GM12878 (cell line): ENCODE data around the gene DPY30. TPM values are rescaled to one million over a fixed set of nuclear protein-coding genes. Genes with fewer than 3 reads are reported as not detected.
A peak's percentile ranks its signal among the peaks of the same experiment; 100 is the strongest.

ENCODE experiments used
- CEBPB ChIP-seq, 2 experiments: fragments of 150-350 bp in 1 of 2; IDR thresholded peaks; 2 replicates each; pipeline ENCODE4 v1.6.1; 2012 to 2014; ENCODE audit warnings: low read depth in 2 of 2, low read length in 2 of 2, borderline replicate concordance in 1 of 2, inconsistent platforms in 1 of 2
- EED ChIP-seq: sonication (generic); IDR thresholded peaks from 2 replicates; pipeline ENCODE4 v1.6.1; 2016; ENCODE audit warnings: antibody characterized with exemption, low read depth
- HDGF ChIP-seq: fragments of 450-650 bp; IDR thresholded peaks from 2 replicates; pipeline ENCODE4 v1.6.1; 2016; ENCODE audit warnings: antibody characterized with exemption
- IKZF1 ChIP-seq: fragments of 450-650 bp; conservative IDR thresholded peaks from 2 replicates; pipeline ENCODE4 v1.6.1; 2017; ENCODE audit warnings: antibody characterized with exemption, mild to moderate bottlenecking
- NFYB ChIP-seq: IDR thresholded peaks from 2 replicates; pipeline ENCODE4 v1.6.1; 2011; ENCODE audit warnings: low read depth, mild to moderate bottlenecking, low read length, improper control_type of control experiment, moderate library complexity; ENCODE audit not compliant: insufficient read depth
- POLR2A ChIP-seq: IDR thresholded peaks from 2 replicates; pipeline ENCODE4 v1.6.1; 2011; ENCODE audit warnings: low read depth, mild to moderate bottlenecking, low read length
- POLR2AphosphoS2 ChIP-seq: IDR thresholded peaks from 2 replicates; pipeline ENCODE4 v1.6.1; 2011; ENCODE audit warnings: low read depth, mild to moderate bottlenecking, low read length, improper control_type of control experiment, moderate library complexity
- RELA ChIP-seq: fragments of 450-650 bp; IDR thresholded peaks from 2 replicates; pipeline ENCODE4 v1.8.0; 2014; ENCODE audit warnings: borderline replicate concordance; ENCODE audit not compliant: partially characterized antibody
- RUNX3 ChIP-seq: IDR thresholded peaks from 2 replicates; pipeline ENCODE4 v1.6.1; 2012; ENCODE audit warnings: low read length, inconsistent platforms
- SRF ChIP-seq, 2 experiments: IDR thresholded peaks; 2 replicates each; pipeline ENCODE4 v1.6.1; 2011; ENCODE audit warnings: low read depth in 2 of 2, low read length in 2 of 2, mild to moderate bottlenecking in 1 of 2, moderate library complexity in 1 of 2
- ZBED1 ChIP-seq: IDR thresholded peaks from 2 replicates; pipeline ENCODE4 v1.6.1; 2016; ENCODE audit warnings: borderline replicate concordance
- polyA plus RNA-seq, 11 experiments: library from polyadenylated mRNA; depleted of rRNA in 4 of 11; unstranded in 6 of 11; stranded (reverse) in 5 of 11; fragments of >200 nt; fragmentation: Nextera tagmentation in 4 of 11; fragmentation: Illumina TruSeq in 1 of 11; extraction: Ambion mirVana in 4 of 11; extraction: Trizol in 1 of 11; gene quantifications; 1 replicate in 1 of 11; 2 replicates in 10 of 11; pipeline versions ENCODE4 v1.2.1 to v1.2.3, GENCODE V29; 2011 to 2016; ENCODE audit warnings: inconsistent platforms in 2 of 11, missing spikeins in 2 of 11, low read depth in 1 of 11
- total RNA-seq, 4 experiments: library from RNA; depleted of rRNA in 3 of 4; stranded (reverse); fragments of >200 nt in 3 of 4; fragmentation: Illumina TruSeq in 1 of 4; extraction: Trizol in 1 of 4; gene quantifications; 2 replicates each; pipeline versions ENCODE4 v1.2.1 to v1.2.3, GENCODE V29; 2013 to 2021
- TF ChIP-seq, protein P1 (sequence below), 3 experiments: IDR thresholded peaks in 2 of 3; conservative IDR thresholded peaks in 1 of 3; 2 replicates each; pipeline ENCODE4 v1.5.1; 2011; ENCODE audit warnings: low read depth in 3 of 3, low read length in 3 of 3, mild to moderate bottlenecking in 3 of 3, control low read depth in 2 of 3, moderate library complexity in 2 of 3, inconsistent platforms in 1 of 3, mixed read lengths in 1 of 3; ENCODE audit not compliant: control insufficient read depth in 2 of 3, insufficient read depth in 1 of 3; ENCODE audit errors: extremely low read depth in 1 of 3
- TF ChIP-seq, protein P2 (sequence below): IDR thresholded peaks from 2 replicates; pipeline ENCODE4 v1.6.1; 2012; ENCODE audit warnings: mild to moderate bottlenecking, low read depth, low read length
- TF ChIP-seq, protein P3 (sequence below): fragments of 450-650 bp; IDR thresholded peaks from 2 replicates; pipeline ENCODE4 v1.6.1; 2017; ENCODE audit warnings: antibody characterized with exemption, mild to moderate bottlenecking, moderate library complexity
- TF ChIP-seq, protein P4 (sequence below): IDR thresholded peaks from 2 replicates; pipeline ENCODE4 v1.6.1; 2011; ENCODE audit warnings: low read depth, mild to moderate bottlenecking, low read length, moderate library complexity, borderline replicate concordance; ENCODE audit errors: extremely low read depth
- TF ChIP-seq, protein P5 (sequence below): fragments of 150-350 bp; IDR thresholded peaks from 2 replicates; pipeline ENCODE4 v1.6.1; 2016; ENCODE audit warnings: low read depth, low read length

DPY30 gene
- total and polyA plus RNA-seq, 10 of the 15 experiments (the other 5 are each of a cell fraction or from before 2014, with no cell fraction given): 45.8 to 307 (median 89.2) TPM

DNA sequence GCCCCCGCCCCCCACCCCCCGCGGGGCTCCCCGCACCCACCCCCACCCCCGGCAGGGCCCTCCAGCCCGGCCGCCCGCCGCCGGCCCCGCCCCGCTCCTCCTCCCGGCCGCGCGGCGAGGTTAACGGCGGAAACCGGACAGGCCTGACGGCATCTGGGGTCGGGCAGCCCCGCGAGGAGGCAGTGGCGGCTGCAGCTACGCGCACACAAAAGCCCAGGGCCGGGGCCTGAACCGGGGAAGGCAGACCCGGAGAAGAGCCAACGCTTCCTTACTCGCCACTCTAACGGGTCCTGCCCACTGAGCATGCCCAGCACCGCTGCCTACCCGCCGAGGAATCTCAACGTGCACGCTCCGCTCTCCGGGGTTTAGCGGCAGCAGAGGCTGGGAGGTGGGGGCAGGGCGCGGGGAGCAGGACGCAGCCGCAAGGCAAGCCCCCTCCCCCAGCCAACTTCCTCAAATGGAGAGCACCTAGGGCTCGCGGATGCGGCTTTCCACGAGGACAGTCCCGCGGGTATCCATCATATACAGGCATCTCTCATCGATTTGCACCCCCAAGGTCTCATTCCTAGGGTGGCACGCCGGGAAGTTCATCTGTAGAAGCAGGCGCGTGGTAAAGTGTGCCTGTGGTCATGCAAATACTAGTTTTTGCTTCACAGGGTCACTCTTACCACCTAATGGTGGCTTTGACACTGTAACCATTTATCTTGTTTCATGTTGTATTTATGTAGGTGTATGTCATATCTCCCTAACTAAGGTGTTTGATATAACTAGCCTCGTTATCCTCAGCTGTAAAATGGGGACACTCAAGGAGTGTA is 28.7 kb downstream of the DPY30 start, which contains the start of gene MEMO1 (continued):
- TF ChIP-seq, protein P1, sequence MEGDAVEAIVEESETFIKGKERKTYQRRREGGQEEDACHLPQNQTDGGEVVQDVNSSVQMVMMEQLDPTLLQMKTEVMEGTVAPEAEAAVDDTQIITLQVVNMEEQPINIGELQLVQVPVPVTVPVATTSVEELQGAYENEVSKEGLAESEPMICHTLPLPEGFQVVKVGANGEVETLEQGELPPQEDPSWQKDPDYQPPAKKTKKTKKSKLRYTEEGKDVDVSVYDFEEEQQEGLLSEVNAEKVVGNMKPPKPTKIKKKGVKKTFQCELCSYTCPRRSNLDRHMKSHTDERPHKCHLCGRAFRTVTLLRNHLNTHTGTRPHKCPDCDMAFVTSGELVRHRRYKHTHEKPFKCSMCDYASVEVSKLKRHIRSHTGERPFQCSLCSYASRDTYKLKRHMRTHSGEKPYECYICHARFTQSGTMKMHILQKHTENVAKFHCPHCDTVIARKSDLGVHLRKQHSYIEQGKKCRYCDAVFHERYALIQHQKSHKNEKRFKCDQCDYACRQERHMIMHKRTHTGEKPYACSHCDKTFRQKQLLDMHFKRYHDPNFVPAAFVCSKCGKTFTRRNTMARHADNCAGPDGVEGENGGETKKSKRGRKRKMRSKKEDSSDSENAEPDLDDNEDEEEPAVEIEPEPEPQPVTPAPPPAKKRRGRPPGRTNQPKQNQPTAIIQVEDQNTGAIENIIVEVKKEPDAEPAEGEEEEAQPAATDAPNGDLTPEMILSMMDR (IDR thresholded peaks at IDR 0.05 in 2 of 3, conservative IDR thresholded peaks at IDR 0.05 in 1 of 3; ENCODE audit: control insufficient read depth in 2 of 3, extremely low read depth in 1 of 3, insufficient read depth in 1 of 3, low read depth in 3 of 3, low read length in 3 of 3): no peak; a peak in 1 of 6 replicates
- TF ChIP-seq RUNX3 (peak; percentile 87), POLR2AphosphoS2 (peak; percentile 80; the same call in 1 of the 2 replicates), ZBED1 (no peak), SRF (IDR thresholded peaks at IDR 0.05; ENCODE audit: low read depth in 2 of 2, low read length in 2 of 2) (peak in 1 of 2 experiments; percentile 57; a peak in 1 of 4 replicates), HDGF (peak; percentile 78; the same call in 1 of the 2 replicates), NFYB (0 out of 2 replicates have a peak, but pooled peaks have one; percentile 19), RELA (peak; percentile 73), CEBPB (IDR thresholded peaks at IDR 0.05; ENCODE audit: borderline replicate concordance in 1 of 2, low read depth in 2 of 2, low read length in 2 of 2) (no peak), POLR2A (peak; percentile 90), IKZF1 (peak; percentile 94), EED (peak; percentile 89)
- TF ChIP-seq, protein P2, sequence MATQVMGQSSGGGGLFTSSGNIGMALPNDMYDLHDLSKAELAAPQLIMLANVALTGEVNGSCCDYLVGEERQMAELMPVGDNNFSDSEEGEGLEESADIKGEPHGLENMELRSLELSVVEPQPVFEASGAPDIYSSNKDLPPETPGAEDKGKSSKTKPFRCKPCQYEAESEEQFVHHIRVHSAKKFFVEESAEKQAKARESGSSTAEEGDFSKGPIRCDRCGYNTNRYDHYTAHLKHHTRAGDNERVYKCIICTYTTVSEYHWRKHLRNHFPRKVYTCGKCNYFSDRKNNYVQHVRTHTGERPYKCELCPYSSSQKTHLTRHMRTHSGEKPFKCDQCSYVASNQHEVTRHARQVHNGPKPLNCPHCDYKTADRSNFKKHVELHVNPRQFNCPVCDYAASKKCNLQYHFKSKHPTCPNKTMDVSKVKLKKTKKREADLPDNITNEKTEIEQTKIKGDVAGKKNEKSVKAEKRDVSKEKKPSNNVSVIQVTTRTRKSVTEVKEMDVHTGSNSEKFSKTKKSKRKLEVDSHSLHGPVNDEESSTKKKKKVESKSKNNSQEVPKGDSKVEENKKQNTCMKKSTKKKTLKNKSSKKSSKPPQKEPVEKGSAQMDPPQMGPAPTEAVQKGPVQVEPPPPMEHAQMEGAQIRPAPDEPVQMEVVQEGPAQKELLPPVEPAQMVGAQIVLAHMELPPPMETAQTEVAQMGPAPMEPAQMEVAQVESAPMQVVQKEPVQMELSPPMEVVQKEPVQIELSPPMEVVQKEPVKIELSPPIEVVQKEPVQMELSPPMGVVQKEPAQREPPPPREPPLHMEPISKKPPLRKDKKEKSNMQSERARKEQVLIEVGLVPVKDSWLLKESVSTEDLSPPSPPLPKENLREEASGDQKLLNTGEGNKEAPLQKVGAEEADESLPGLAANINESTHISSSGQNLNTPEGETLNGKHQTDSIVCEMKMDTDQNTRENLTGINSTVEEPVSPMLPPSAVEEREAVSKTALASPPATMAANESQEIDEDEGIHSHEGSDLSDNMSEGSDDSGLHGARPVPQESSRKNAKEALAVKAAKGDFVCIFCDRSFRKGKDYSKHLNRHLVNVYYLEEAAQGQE: no peak
- TF ChIP-seq, protein P3, sequence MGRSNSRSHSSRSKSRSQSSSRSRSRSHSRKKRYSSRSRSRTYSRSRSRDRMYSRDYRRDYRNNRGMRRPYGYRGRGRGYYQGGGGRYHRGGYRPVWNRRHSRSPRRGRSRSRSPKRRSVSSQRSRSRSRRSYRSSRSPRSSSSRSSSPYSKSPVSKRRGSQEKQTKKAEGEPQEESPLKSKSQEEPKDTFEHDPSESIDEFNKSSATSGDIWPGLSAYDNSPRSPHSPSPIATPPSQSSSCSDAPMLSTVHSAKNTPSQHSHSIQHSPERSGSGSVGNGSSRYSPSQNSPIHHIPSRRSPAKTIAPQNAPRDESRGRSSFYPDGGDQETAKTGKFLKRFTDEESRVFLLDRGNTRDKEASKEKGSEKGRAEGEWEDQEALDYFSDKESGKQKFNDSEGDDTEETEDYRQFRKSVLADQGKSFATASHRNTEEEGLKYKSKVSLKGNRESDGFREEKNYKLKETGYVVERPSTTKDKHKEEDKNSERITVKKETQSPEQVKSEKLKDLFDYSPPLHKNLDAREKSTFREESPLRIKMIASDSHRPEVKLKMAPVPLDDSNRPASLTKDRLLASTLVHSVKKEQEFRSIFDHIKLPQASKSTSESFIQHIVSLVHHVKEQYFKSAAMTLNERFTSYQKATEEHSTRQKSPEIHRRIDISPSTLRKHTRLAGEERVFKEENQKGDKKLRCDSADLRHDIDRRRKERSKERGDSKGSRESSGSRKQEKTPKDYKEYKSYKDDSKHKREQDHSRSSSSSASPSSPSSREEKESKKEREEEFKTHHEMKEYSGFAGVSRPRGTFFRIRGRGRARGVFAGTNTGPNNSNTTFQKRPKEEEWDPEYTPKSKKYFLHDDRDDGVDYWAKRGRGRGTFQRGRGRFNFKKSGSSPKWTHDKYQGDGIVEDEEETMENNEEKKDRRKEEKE: no peak
- TF ChIP-seq, protein P4, sequence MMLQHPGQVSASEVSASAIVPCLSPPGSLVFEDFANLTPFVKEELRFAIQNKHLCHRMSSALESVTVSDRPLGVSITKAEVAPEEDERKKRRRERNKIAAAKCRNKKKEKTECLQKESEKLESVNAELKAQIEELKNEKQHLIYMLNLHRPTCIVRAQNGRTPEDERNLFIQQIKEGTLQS: no peak
- TF ChIP-seq, protein P5, sequence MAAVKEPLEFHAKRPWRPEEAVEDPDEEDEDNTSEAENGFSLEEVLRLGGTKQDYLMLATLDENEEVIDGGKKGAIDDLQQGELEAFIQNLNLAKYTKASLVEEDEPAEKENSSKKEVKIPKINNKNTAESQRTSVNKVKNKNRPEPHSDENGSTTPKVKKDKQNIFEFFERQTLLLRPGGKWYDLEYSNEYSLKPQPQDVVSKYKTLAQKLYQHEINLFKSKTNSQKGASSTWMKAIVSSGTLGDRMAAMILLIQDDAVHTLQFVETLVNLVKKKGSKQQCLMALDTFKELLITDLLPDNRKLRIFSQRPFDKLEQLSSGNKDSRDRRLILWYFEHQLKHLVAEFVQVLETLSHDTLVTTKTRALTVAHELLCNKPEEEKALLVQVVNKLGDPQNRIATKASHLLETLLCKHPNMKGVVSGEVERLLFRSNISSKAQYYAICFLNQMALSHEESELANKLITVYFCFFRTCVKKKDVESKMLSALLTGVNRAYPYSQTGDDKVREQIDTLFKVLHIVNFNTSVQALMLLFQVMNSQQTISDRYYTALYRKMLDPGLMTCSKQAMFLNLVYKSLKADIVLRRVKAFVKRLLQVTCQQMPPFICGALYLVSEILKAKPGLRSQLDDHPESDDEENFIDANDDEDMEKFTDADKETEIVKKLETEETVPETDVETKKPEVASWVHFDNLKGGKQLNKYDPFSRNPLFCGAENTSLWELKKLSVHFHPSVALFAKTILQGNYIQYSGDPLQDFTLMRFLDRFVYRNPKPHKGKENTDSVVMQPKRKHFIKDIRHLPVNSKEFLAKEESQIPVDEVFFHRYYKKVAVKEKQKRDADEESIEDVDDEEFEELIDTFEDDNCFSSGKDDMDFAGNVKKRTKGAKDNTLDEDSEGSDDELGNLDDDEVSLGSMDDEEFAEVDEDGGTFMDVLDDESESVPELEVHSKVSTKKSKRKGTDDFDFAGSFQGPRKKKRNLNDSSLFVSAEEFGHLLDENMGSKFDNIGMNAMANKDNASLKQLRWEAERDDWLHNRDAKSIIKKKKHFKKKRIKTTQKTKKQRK: no peak
